Vagina (tissue), 2 donors: Measurements from ENCODE around the gene RHOH.

Experiments
- CTCF ChIP-seq, 3 experiments: fragments of 450-650 bp in 2 of 3; fragments of 200-600 bp in 1 of 3; sonication (generic) in 1 of 3; IDR thresholded peaks; one replicate each; pipeline ENCODE4 v1.5.1; 2017 to 2019; ENCODE audit warnings: antibody characterized with exemption in 3 of 3, mild to moderate bottlenecking in 2 of 3, moderate library complexity in 2 of 3
- POLR2A ChIP-seq, 2 donors: fragments of 450-650 bp; IDR thresholded peaks; one replicate each; pipeline ENCODE4 v1.6.1; 2017; ENCODE audit warnings: antibody characterized with exemption in 2 of 2, mild to moderate bottlenecking in 2 of 2, moderate library complexity in 2 of 2

GRCh38 chr4:40195182-40196177 is 1.4 kb upstream of the RHOH start:
- TF ChIP-seq CTCF (IDR thresholded peaks at IDR 0.05) (no peak), POLR2A (IDR thresholded peaks at IDR 0.05) (no peak)
